BLaER1 treated with 17β-estradiol and CSF1 and Interleukin-3, amounts not matched to agents 10 nM and 100 nM (cell line): ENCODE measurements around the gene FADS3.
A peak's percentile ranks its signal among the peaks of the same experiment; 100 is the strongest.

ENCODE experiments used
- H3K27ac ChIP-seq, 11 experiments: shearing (Covaris generic); formaldehyde crosslinking; 2 replicates each; pipeline ENCODE4 v1.8.1; 2022
- H3K27me3 ChIP-seq, 11 experiments: shearing (Covaris generic); formaldehyde crosslinking; 2 replicates each; pipeline ENCODE4 v1.8.1; 2022
- H3K36me3 ChIP-seq, 11 experiments: shearing (Covaris generic); formaldehyde crosslinking; 2 replicates each; pipeline ENCODE4 v1.8.1; 2022
- H3K4me1 ChIP-seq, 10 experiments: shearing (Covaris generic); formaldehyde crosslinking; 2 replicates each; pipeline ENCODE4 v1.8.1; 2022
- H3K4me2 ChIP-seq, 11 experiments: shearing (Covaris generic); formaldehyde crosslinking; 2 replicates each; pipeline ENCODE4 v1.8.1; 2022
- H3K4me3 ChIP-seq, 10 experiments: shearing (Covaris generic); formaldehyde crosslinking; 2 replicates each; pipeline ENCODE4 v1.8.1; 2022
- H3K9ac ChIP-seq, 11 experiments: shearing (Covaris generic); formaldehyde crosslinking; 2 replicates each; pipeline ENCODE4 v1.8.1; 2022
- H3K9me3 ChIP-seq, 11 experiments: shearing (Covaris generic); formaldehyde crosslinking; replicated peaks in 1 of 11; 2 replicates each; pipeline ENCODE4 v1.8.1; 2022
- H4K20me1 ChIP-seq, 11 experiments: shearing (Covaris generic); formaldehyde crosslinking; 2 replicates each; pipeline ENCODE4 v1.8.1; 2022
- Cebpa-rat ChIP-seq, 11 experiments: shearing (Covaris generic); IDR thresholded peaks; 2 replicates each; pipeline ENCODE4 v1.8.1; 2022

Gene FADS3

DNA sequence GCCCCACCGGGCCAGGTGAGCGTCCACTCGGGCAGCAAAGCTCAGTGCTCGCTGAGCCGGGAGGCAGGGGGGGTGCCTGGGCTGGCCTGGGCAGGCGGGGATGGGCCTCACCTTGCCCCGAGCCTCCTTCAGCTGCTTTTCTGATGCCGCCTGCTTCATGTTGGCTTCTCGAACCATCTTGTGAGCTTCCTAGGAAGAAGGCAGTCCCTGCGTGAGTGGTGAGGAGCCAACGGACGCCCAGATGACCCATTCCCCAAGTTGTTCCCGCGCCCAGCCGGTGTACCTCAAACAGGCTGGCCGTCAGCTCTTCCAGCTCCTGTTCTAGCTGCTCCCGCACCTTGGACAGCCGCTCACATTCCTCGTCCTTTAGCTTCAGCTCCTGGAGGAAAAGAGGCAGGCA, 15.9 kb upstream of the FADS3 start:
- H4K20me1 ChIP-seq, result no peaks in the 10 kb centered on the region
- no peaks in the 10 kb centered on the region for H3K27me3 ChIP-seq
- no peaks in the 10 kb centered on the region for H3K9me3 ChIP-seq
- peak overlapping the region; percentile 49 to 80 (median 68) for H3K9ac ChIP-seq
- peak overlapping the region; percentile 80 to 97 (median 87) for H3K4me2 ChIP-seq
- no peak for TF ChIP-seq Cebpa-rat (IDR thresholded peaks at IDR 0.05)
- peak overlapping the region; percentile 28 to 90 (median 77); a peak in 20 of 22 replicates for H3K27ac ChIP-seq
- H3K4me1 ChIP-seq, result peaks cover 69 to 100% (median 77%) of the 10 kb centered on the region in 10 experiments
- H3K36me3 ChIP-seq, result peaks cover 0 to 60% (median 0%) of the 10 kb centered on the region in 11 experiments; a peak in 6 of 22 replicates
- 0 out of 20 replicates have a peak overlapping the region, but pooled peaks of 1 of the 10 experiments have one; percentile 11 for H3K4me3 ChIP-seq

DNA sequence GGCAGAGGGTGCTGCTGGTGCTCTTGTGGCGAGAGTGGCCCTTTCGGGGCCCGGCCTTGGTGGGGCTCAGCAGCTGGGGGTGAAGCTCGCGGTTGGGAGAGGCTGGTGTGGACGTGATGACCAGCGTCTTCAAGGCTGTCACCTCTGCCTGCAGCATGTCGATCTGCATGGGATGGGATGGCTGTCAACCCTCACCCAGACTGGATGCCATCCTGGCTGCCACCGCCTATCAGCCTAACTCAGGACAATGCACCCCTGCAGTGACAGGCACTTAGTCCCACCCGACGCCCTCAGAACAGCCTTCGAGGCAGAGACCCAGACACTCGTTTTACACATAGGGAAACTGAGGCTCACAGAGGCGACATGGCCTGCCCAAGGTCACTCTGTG, 15.2 kb upstream of the FADS3 start:
- Histone ChIP-seq H3K9me3 (no peaks in the 10 kb centered on the region), H3K27ac (peak overlapping the region in 10 of 11 experiments; percentile 6 to 90 (median 73); a peak in 13 of 22 replicates), H3K4me2 (peak overlapping the region; percentile 80 to 97 (median 87)), H3K27me3 (no peaks in the 10 kb centered on the region), H3K4me1 (peaks cover 61 to 100% (median 70%) of the 10 kb centered on the region in 10 experiments), H4K20me1 (no peaks in the 10 kb centered on the region), H3K36me3 (peaks cover 0 to 67% (median 0%) of the 10 kb centered on the region in 11 experiments; a peak in 6 of 22 replicates), H3K9ac (peak overlapping the region; percentile 28 to 80 (median 68); a peak in 18 of 22 replicates), H3K4me3 (no peak overlapping the region)
- TF ChIP-seq Cebpa-rat (IDR thresholded peaks at IDR 0.05), result no peak

DNA sequence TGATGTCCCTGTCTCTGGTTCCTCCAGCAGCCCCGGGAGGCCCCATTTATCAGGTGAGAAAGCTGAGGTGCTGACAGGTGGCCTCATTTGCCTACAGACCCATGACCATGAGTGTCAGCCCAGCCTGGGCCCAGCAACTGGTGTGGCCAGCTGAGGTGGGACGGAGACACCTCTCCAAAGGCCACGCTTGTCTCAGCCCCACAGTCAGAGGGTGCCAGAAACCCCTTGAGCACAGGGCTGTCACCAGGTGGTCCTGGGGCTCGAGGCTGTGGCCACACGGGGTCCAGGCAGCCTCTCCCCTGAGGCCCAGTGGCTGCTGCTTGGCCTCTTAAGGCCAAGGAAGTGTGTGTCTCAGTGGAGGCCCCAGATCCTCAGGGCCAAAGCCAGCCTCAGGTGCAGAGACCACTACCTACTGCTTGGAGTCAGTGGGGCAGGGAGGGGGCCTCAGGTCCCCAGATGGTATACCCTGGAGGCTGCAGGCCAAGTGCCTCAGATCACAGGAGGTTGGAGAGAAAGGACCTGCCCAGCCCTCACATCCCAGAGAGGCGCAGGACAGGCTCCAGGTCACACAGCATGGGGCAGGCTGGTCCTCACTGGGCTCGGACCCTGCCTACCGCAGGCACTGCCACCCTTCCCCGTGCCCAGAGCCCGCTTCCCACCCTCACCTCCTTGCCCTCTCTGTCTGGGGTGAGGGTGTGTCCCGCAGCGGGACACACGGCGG, 14.6 kb upstream of the FADS3 start:
- Histone ChIP-seq H3K4me3 (no peak overlapping the region), H3K27me3 (no peaks in the 10 kb centered on the region), H3K9ac (peak overlapping the region in 10 of 11 experiments; percentile 28 to 77 (median 67); a peak in 13 of 22 replicates), H3K36me3 (peaks cover 0 to 73% (median 0%) of the 10 kb centered on the region in 11 experiments; a peak in 6 of 22 replicates), H4K20me1 (no peaks in the 10 kb centered on the region), H3K4me1 (peaks cover 56 to 100% (median 64%) of the 10 kb centered on the region in 10 experiments), H3K27ac (peak overlapping the region in 6 of 11 experiments; percentile 6 to 79 (median 44); a peak in 6 of 22 replicates), H3K9me3 (no peaks in the 10 kb centered on the region), H3K4me2 (peak overlapping the region; percentile 80 to 97 (median 87))
- TF ChIP-seq Cebpa-rat (IDR thresholded peaks at IDR 0.05), result no peak

DNA sequence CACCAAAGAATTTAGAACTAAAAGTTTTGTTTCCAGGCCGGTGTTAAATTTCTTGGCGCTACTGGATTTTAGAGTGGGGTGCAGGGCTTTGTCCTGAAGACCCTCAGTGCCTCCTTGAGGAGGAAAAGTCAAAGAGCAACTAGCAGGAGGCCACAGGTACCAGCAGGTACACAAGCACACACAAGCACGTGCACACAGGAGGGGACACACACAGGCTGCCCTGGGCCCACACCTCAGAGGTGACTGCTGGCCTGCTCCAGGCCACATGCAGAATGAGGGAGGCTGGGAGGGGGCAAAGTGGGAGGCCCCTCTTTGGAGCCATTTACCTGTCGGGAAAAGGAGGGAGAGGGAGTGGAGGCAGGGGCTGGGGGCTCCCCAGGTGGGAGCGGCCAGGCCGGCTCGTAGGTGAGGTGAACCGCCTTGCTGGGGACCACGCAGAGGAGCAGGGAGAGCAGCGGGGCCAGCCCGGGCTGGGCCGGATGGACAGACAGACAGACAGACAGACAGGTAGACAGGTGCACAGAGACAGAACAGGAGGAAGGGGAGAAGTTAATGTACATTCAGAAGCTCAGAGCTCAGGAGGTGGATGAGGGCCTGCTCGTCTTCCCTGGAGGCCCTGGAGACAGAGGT, 13.8 kb upstream of the FADS3 start:
- Histone ChIP-seq H3K4me2 (peak overlapping the region in 10 of 11 experiments; percentile 80 to 97 (median 87); a peak in 12 of 22 replicates), H3K9ac (peak overlapping the region in 2 of 11 experiments; percentile 69 to 77; a peak in 3 of 22 replicates), H4K20me1 (no peaks in the 10 kb centered on the region), H3K27me3 (no peaks in the 10 kb centered on the region), H3K36me3 (peaks cover 0 to 81% (median 0%) of the 10 kb centered on the region in 11 experiments; a peak in 6 of 22 replicates), H3K4me3 (no peak overlapping the region), H3K4me1 (peaks cover 52 to 100% (median 57%) of the 10 kb centered on the region in 10 experiments), H3K9me3 (no peaks in the 10 kb centered on the region), H3K27ac (peak overlapping the region in 2 of 11 experiments; percentile 6 to 14; a peak in 1 of 22 replicates)
- no peak for TF ChIP-seq Cebpa-rat (IDR thresholded peaks at IDR 0.05)

DNA sequence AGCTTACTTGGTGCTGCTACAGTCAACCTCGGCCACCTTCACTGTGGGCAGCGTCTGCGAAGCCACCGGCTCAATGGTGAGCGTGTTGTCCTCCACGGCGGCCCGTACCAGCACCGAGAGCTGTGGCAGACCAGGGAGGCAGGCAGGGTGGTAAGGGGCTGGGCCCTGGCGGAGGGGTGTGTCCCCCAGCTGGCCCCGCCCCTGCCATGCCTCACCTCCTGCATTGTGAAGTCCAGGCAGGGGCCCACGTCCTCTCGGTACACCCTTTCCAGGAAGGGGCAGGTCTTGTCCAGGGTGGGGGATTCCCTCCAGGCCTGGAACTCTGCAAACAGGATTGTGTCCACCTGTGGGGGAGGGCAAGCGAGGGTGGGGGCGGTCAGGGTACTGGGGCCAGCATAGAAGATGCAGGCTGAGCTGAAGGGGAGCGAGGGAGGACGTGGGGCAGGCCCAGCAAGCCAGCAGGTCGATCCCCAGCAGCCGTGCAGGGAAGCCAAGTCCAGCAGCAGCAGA, 13.2 kb upstream of the FADS3 start:
- TF ChIP-seq Cebpa-rat (IDR thresholded peaks at IDR 0.05), result no peak
- peaks cover 50 to 100% (median 55%) of the 10 kb centered on the region in 10 experiments for H3K4me1 ChIP-seq
- H3K4me3 ChIP-seq, result peak overlapping the region in 3 of 10 experiments; percentile 17 to 45 (median 44); a peak in 5 of 20 replicates
- no peak overlapping the region; a peak in 1 of 22 replicates for H3K27ac ChIP-seq
- H4K20me1 ChIP-seq, result no peaks in the 10 kb centered on the region
- peaks cover 0 to 87% (median 0%) of the 10 kb centered on the region in 11 experiments; a peak in 6 of 22 replicates for H3K36me3 ChIP-seq
- H3K9me3 ChIP-seq, result no peaks in the 10 kb centered on the region
- no peaks in the 10 kb centered on the region for H3K27me3 ChIP-seq
- H3K4me2 ChIP-seq, result peak overlapping the region in 10 of 11 experiments; percentile 15 to 97 (median 38); a peak in 14 of 22 replicates
- peak overlapping the region in 4 of 11 experiments; percentile 15 to 77 (median 48); a peak in 6 of 22 replicates for H3K9ac ChIP-seq

DNA sequence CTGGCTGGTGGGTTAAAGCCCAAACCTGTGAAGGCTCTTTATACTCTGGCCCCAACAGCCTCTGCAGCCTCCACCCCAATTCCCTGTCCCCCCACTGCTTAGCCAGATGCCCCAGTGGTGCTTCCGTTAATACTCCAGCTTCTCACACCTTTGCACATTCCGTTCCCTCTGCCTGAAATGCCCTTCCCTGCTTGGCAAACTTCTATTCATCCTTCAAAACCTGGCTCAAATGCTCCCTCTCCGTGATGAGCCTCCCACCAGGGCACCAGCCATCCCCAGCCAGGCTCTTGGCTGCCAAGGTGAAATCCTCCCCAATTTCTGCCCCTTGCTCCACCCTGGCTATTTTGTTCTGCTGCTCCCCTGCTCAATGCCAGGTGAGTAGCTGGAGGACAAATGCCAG, 12.5 kb upstream of the FADS3 start:
- Histone ChIP-seq H4K20me1 (no peaks in the 10 kb centered on the region), H3K4me2 (peak overlapping the region in 10 of 11 experiments; percentile 15 to 97 (median 38); a peak in 10 of 22 replicates), H3K36me3 (peaks cover 0 to 92% (median 0%) of the 10 kb centered on the region in 11 experiments; a peak in 6 of 22 replicates), H3K27ac (no peak overlapping the region; a peak in 1 of 22 replicates), H3K4me3 (peak overlapping the region in 3 of 10 experiments; percentile 17 to 45 (median 44); a peak in 5 of 20 replicates), H3K9ac (peak overlapping the region in 3 of 11 experiments; percentile 15 to 77 (median 69); a peak in 5 of 22 replicates), H3K9me3 (no peaks in the 10 kb centered on the region), H3K4me1 (peaks cover 45 to 100% (median 54%) of the 10 kb centered on the region in 10 experiments), H3K27me3 (no peaks in the 10 kb centered on the region)
- no peak for TF ChIP-seq Cebpa-rat (IDR thresholded peaks at IDR 0.05)

DNA sequence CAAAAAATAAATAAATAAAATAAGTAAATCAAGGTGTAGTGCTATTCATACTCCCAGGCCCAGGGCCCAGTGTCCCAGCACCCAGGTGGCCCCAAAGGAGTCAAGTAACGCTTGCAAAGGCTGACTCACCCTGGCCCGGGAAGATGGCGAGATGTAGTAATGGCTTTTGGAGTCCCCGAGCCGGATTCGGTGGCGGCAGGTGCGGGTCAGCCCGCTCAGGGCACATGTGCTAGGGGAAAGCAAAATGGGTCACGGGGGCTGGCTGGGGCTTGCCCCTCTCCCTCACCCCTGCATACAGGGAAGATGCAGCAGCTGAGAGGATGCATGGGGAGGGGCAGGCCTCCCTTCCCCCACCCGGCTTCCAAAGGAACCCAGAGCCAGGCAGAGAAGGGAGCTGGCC, 11.0 kb upstream of the FADS3 start:
- Histone ChIP-seq H3K27me3 (no peaks in the 10 kb centered on the region), H3K4me3 (peak overlapping the region in 1 of 10 experiments; percentile 44; a peak in 1 of 20 replicates), H3K9ac (peak overlapping the region in 2 of 11 experiments; percentile 43 to 57; a peak in 3 of 22 replicates), H3K36me3 (peaks cover 0 to 96% (median 0%) of the 10 kb centered on the region in 11 experiments; a peak in 6 of 22 replicates), H4K20me1 (peaks cover 0 to under 1% (median 0%) of the 10 kb centered on the region in 11 experiments; a peak in 2 of 22 replicates), H3K9me3 (no peaks in the 10 kb centered on the region), H3K4me1 (peaks cover 40 to 97% (median 52%) of the 10 kb centered on the region in 10 experiments), H3K27ac (no peak overlapping the region), H3K4me2 (peak overlapping the region in 4 of 11 experiments; percentile 12 to 97 (median 86); a peak in 7 of 22 replicates)
- no peak for TF ChIP-seq Cebpa-rat (IDR thresholded peaks at IDR 0.05)

DNA sequence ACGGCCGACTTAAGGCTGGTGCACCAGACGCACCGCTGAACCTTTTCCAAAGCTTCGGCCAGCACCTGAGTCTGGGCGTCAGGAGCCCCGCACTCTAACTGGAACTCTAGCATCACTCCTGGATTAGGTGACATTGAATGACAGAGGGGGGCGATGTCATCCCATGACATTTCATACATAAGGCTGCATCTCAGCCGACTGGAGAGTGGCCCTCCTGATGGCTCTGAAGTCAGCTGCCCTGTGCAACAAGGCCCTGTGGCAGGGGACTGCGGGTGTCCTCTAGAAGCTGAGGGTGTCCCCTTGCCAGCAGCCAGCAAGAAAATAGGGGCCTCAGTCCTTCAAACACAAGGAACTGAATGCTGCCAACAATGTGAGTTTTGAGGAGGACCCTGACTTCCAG, 10.1 kb upstream of the FADS3 start:
- Histone ChIP-seq H4K20me1 (peaks cover 0 to 7% (median 0%) of the 10 kb centered on the region in 11 experiments; a peak in 2 of 22 replicates), H3K9me3 (no peaks in the 10 kb centered on the region), H3K4me2 (peak overlapping the region in 2 of 11 experiments; percentile 84 to 89; a peak in 4 of 22 replicates), H3K9ac (peak overlapping the region in 2 of 11 experiments; percentile 57 to 61; a peak in 2 of 22 replicates), H3K36me3 (peaks cover 0 to 97% (median 0%) of the 10 kb centered on the region in 11 experiments; a peak in 6 of 22 replicates), H3K27me3 (no peaks in the 10 kb centered on the region), H3K4me3 (no peak overlapping the region), H3K27ac (no peak overlapping the region), H3K4me1 (peaks cover 31 to 88% (median 43%) of the 10 kb centered on the region in 10 experiments)
- TF ChIP-seq Cebpa-rat (IDR thresholded peaks at IDR 0.05), result no peak
